Mesothelial cell of epicardium (in vitro differentiated cells): ENCODE data around the gene CHIC2. TPM values are rescaled to one million over a fixed set of nuclear protein-coding genes. Genes with fewer than 3 reads are reported as not detected.
A peak's percentile ranks its signal among the peaks of the same experiment; 100 is the strongest.

ENCODE experiments used
- DNase-seq, 2 experiments: peaks; one replicate each; pipeline ENCODE4 v3.0.0; 2021; ENCODE audit warnings: low spot score in 2 of 2; ENCODE audit not compliant: unreplicated experiment in 2 of 2
- H3K27ac Mint-ChIP-seq: 2 replicates; pipeline ENCODE4 v1.8.0; 2021; ENCODE audit warnings: mixed read lengths
- H3K27me3 Mint-ChIP-seq: 2 replicates; pipeline ENCODE4 v1.8.0; 2021; ENCODE audit warnings: low read depth, mixed read lengths
- H3K36me3 Mint-ChIP-seq: 2 replicates; pipeline ENCODE4 v1.8.0; 2021; ENCODE audit warnings: mixed read lengths
- H3K4me1 Mint-ChIP-seq: 2 replicates; pipeline ENCODE4 v1.8.0; 2021; ENCODE audit warnings: mixed read lengths
- H3K4me3 Mint-ChIP-seq: 2 replicates; pipeline ENCODE4 v1.8.0; 2021; ENCODE audit warnings: mild to moderate bottlenecking, moderate library complexity, mixed read lengths
- H3K9me3 Mint-ChIP-seq: 2 replicates; pipeline ENCODE4 v1.8.0; 2021; ENCODE audit warnings: mixed read lengths
- total RNA-seq: library from RNA; stranded (reverse); gene quantifications from 3 replicates; pipeline ENCODE4 v1.2.1, GENCODE V29; 2021
- TF ChIP-seq, protein P1 (sequence below): fragments of 200-600 bp; sonication (generic); IDR thresholded peaks from one replicate; pipeline ENCODE4 v1.5.0; 2021; ENCODE audit warnings: antibody characterized with exemption; ENCODE audit not compliant: unreplicated experiment

The CHIC2 gene
- total RNA-seq, 1 donor from 2014 or later, result 21.8 TPM

DNA sequence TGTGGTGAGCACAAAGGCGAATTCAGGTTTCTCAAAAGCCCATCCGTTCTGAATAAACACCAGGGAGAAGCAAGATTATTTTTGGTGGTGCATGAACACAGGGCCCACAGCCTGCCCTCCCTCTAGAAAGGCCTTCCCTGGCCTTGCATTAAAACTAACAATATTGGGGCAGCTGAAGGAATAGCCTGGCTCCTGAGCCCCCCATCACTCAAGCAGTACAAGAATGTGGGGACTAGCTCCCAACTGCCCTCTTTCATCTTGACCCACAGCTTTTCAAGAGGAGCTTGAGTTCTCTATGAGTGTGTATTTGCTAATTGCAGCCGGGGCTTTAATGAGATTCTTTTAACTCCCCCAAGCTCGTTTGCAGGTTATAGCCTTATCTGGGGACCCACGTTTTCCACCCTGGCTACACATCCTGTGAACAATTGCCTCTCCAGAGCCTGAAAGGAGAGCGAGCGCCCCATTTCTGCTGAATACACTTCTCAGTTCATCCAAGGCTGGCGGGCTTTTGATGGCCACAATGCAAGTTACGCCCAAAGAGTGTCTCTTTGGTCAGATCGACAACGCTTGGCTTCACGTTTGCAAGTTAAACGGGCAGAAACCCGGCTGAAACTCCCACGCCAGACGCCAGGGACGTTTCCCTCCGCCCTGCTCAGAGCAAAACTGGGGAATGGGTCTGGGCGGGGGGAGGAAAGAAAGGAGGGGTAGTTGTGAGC lies 30.9 kb upstream of the CHIC2 start:
- no peaks in the 10 kb centered on the region for H3K9me3 Mint-ChIP-seq
- no peak overlapping the region for H3K27ac Mint-ChIP-seq
- TF ChIP-seq, protein P1, sequence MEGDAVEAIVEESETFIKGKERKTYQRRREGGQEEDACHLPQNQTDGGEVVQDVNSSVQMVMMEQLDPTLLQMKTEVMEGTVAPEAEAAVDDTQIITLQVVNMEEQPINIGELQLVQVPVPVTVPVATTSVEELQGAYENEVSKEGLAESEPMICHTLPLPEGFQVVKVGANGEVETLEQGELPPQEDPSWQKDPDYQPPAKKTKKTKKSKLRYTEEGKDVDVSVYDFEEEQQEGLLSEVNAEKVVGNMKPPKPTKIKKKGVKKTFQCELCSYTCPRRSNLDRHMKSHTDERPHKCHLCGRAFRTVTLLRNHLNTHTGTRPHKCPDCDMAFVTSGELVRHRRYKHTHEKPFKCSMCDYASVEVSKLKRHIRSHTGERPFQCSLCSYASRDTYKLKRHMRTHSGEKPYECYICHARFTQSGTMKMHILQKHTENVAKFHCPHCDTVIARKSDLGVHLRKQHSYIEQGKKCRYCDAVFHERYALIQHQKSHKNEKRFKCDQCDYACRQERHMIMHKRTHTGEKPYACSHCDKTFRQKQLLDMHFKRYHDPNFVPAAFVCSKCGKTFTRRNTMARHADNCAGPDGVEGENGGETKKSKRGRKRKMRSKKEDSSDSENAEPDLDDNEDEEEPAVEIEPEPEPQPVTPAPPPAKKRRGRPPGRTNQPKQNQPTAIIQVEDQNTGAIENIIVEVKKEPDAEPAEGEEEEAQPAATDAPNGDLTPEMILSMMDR, result no peak
- peaks cover 15% of the 10 kb centered on the region for H3K4me1 Mint-ChIP-seq
- no peaks in the 10 kb centered on the region for H3K36me3 Mint-ChIP-seq
- no peak for DNase-seq
- no peak overlapping the region for H3K4me3 Mint-ChIP-seq
- H3K27me3 Mint-ChIP-seq, result peaks cover 100% of the 10 kb centered on the region

DNA sequence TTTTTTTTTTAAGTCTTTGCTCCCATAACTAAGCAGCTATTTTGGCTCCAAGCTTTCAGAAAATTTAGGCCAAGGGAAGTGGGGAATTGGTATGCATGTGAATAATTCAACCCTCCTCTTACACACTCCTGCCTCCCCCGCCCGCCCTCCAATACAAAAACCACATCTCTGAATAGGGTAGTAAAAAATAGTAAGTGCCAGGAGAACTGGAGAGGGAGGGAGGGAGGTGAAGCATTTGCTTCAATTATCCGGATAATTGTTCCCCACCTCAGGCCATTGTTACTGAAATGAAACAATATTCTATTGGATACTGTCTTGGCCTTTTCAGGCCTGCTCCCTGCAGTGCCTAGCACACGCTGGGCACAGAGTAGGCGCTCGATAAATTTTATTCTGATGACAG lies 30.0 kb upstream of the CHIC2 start:
- H3K36me3 Mint-ChIP-seq, result no peaks in the 10 kb centered on the region
- no peak overlapping the region for H3K4me3 Mint-ChIP-seq
- no peak overlapping the region for H3K27ac Mint-ChIP-seq
- TF ChIP-seq, protein P1, result no peak
- H3K27me3 Mint-ChIP-seq, result peaks cover 95% of the 10 kb centered on the region
- no peaks in the 10 kb centered on the region for H3K9me3 Mint-ChIP-seq
- peaks cover 12% of the 10 kb centered on the region for H3K4me1 Mint-ChIP-seq
- DNase-seq, result no peak

GRCh38 chr4:54093324-54094240 lies 29.2 kb upstream of the CHIC2 start:
- Mint-ChIP-seq H3K27me3 (peaks cover 92% of the 10 kb centered on the region), H3K9me3 (no peaks in the 10 kb centered on the region), H3K36me3 (no peaks in the 10 kb centered on the region), H3K4me3 (no peak overlapping the region), H3K27ac (no peak overlapping the region), H3K4me1 (peaks cover 9% of the 10 kb centered on the region)
- TF ChIP-seq, protein P1, result no peak
- DNase-seq, result no peak

DNA sequence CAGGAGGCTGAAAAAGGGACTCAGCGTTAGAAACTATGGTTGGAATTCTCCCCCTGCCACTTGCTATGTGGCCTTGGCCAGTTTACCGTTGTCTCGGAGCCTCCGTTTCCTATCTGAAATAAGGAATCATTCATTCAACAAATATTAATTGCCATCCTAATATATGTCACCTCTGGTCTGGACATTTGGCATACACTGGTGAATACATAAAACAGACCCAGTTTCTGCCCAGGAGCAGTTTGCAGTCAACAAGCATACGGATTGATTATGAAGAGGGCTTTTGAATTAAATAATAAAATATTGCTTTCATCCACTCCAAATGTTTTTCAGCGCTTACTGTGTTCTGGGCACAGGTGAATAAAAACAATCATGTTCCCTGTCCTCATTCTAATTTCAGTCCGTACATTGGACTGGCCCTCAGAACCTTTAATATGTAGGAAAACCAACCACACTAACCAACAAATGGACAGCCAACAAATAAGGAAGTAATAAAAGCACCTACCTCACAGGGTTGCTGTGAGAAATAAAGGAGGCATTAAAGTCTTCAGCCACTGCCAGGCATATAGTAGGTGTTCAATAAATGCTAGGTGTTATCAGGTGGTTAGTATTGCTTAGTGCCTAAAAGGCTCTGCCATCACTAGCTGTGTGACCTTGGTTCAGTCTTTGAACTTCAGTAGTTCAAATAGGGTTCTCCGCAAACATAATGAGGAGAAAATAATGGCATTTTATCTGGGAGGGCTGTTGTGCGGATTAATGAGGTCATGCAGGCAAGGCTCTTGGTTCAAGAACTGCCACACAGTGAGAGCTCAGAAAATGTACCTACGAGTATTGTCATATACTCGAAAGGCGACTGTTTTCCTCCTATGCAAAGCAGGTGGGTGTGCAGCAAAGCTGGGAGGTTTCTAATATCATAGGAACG lies 28.3 kb upstream of the CHIC2 start:
- no peaks in the 10 kb centered on the region for H3K36me3 Mint-ChIP-seq
- DNase-seq, result no peak
- peaks cover 9% of the 10 kb centered on the region for H3K4me1 Mint-ChIP-seq
- H3K27ac Mint-ChIP-seq, result no peak overlapping the region
- H3K4me3 Mint-ChIP-seq, result peak overlapping the region; percentile 82
- TF ChIP-seq, protein P1, result no peak
- peaks cover 91% of the 10 kb centered on the region for H3K27me3 Mint-ChIP-seq
- H3K9me3 Mint-ChIP-seq, result no peaks in the 10 kb centered on the region
